ENCODE data around the gene ENTPD1. TPM values are rescaled to one million over a fixed set of nuclear protein-coding genes. Genes with fewer than 3 reads are reported as not detected.

The ENTPD1 gene
- total RNA-seq, 1 experiment from 2014 or later = 0.37 TPM

DNA sequence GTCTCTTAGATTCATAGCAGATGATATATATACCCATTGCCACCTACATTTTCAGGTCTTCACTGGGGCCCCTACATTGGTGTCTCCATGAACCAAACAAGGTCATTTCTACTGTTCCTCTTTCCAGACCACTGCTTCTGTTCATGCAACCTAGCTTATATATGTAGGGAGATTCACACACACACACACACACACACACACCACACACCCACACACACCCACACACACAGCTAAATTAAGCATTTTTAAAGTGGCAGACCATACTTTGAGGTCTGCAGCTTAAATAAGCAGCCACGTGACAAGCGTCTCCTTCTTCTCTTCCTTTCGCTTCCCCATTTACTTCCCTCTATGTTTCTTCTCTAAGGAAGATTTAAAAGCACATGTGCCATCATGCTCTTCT lies 81.8 kb downstream of the ENTPD1 start:
- Histone ChIP-seq H3K27me3 (ENCODE audit: insufficient read depth, low read length) (no peaks in the 10 kb centered on the region), H3K27ac (ENCODE audit: low read depth, low read length) (no peak overlapping the region), H3K4me1 (ENCODE audit: control insufficient read depth in 1 of 2, insufficient read depth in 2 of 2, low read length in 2 of 2) (no peaks in the 10 kb centered on the region), H4K20me1 (ENCODE audit: insufficient read depth) (no peaks in the 10 kb centered on the region), H2AFZ (ENCODE audit: low read depth, low read length, poor library complexity, severe bottlenecking) (no peak overlapping the region), H3K9me3 (ENCODE audit: control insufficient read depth in 1 of 2, insufficient read depth in 1 of 2, low read depth in 1 of 2, low read length in 2 of 2) (no peaks in the 10 kb centered on the region), H3K9ac (ENCODE audit: low read length) (no peak overlapping the region), H3K79me2 (ENCODE audit: insufficient read depth, low read length) (no peaks in the 10 kb centered on the region), H3K4me3 (replicated peaks in 1 of 2; ENCODE audit: low read depth in 1 of 2, low read length in 2 of 2) (no peak overlapping the region), H3K9me2 (ENCODE audit: insufficient read depth) (no peaks in the 10 kb centered on the region), H3K4me2 (ENCODE audit: low read length) (no peak overlapping the region), H3K36me3 (ENCODE audit: control insufficient read depth in 1 of 2, insufficient read depth in 2 of 2, low read length in 2 of 2) (no peaks in the 10 kb centered on the region)
- ATAC-seq (no peak), DNase-seq (ENCODE audit: low read depth, low spot score) (no peak)
- ChIA-PET POLR2A (no interaction called here), RAD21 (ENCODE audit: low non-redundant PET in 1 of 2, low total read pairs in 2 of 2, uncharacterized antibody in 2 of 2, unreplicated experiment in 2 of 2) (no interaction called here), CTCF (interaction anchor here (2.0 kb wide), 1 partner anchor 144 kb away, joined by 10 read pairs; the partner anchor contains the start of gene TCTN3)
- BruUV-seq (replicated peaks) = no TSS peak
- intact Hi-C loops (cut with micrococcal nuclease) = no loop called here
- TF ChIP-seq ZFX (IDR thresholded peaks at IDR 0.05) (no peak), FOSL1 (IDR thresholded peaks at IDR 0.05; ENCODE audit: low read depth) (no peak), SP1 (IDR thresholded peaks at IDR 0.05; ENCODE audit: low read depth) (no peak), ELF1 (IDR thresholded peaks at IDR 0.05; ENCODE audit: borderline replicate concordance, low read depth) (no peak)

DNA sequence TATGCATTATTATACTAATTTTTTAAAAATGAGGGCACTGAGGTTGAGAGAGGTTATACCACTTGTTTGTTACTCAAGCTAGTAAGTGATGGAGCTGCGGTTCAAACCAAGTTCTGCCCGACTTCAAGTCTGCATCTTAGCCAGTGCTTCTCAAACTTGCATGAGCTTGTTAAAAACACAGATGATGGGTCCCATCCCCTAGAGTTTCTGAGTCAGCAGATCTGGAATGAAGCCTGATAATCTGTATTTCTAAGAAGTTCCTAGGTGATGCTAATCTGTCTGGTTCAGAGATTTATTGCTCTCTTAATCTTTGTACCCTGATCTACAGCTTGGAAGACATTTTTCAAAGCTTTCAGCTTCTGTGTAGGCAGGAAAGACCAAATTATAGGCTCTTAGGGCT lies 84.2 kb downstream of the ENTPD1 start:
- H3K4me1 ChIP-seq (ENCODE audit: control insufficient read depth in 1 of 2, insufficient read depth in 2 of 2, low read length in 2 of 2) = no peaks in the 10 kb centered on the region
- H3K27ac ChIP-seq (ENCODE audit: low read depth, low read length) = no peak overlapping the region
- no peak for DNase-seq (ENCODE audit: low read depth, low spot score)
- no peaks in the 10 kb centered on the region for H4K20me1 ChIP-seq (ENCODE audit: insufficient read depth)
- ChIA-PET POLR2A (no interaction called here), CTCF (interaction anchor here (7.3 kb wide), 1 partner anchor 146 kb away, joined by 105 read pairs; the partner anchor contains the start of gene TCTN3), RAD21 (ENCODE audit: low non-redundant PET in 1 of 2, low total read pairs in 2 of 2, uncharacterized antibody in 2 of 2, unreplicated experiment in 2 of 2) (no interaction called here)
- 0 out of 2 replicates have a peak, but pooled peaks cover 4% of the 10 kb centered on the region for H3K27me3 ChIP-seq (ENCODE audit: insufficient read depth, low read length)
- intact Hi-C loops (cut with micrococcal nuclease) = loop anchor here (10.0 kb wide), 2 partner anchors 215 to 405 kb away; no protein-coding TSS in a partner anchor
- no peak overlapping the region for H3K4me2 ChIP-seq (ENCODE audit: low read length)
- no peaks in the 10 kb centered on the region for H3K79me2 ChIP-seq (ENCODE audit: insufficient read depth, low read length)
- H3K4me3 ChIP-seq (replicated peaks in 1 of 2; ENCODE audit: low read depth in 1 of 2, low read length in 2 of 2) = no peak overlapping the region
- no peaks in the 10 kb centered on the region for H3K9me3 ChIP-seq (ENCODE audit: control insufficient read depth in 1 of 2, insufficient read depth in 1 of 2, low read depth in 1 of 2, low read length in 2 of 2)
- BruUV-seq (replicated peaks) = no TSS peak
- no peak overlapping the region for H3K9ac ChIP-seq (ENCODE audit: low read length)
- no peak overlapping the region for H2AFZ ChIP-seq (ENCODE audit: low read depth, low read length, poor library complexity, severe bottlenecking)
- TF ChIP-seq POLR2A (IDR thresholded peaks at IDR 0.05; ENCODE audit: borderline replicate concordance, extremely low read depth, insufficient read depth, insufficient read length) = no peak
- no peak for TF ChIP-seq POLR2AphosphoS5 (IDR thresholded peaks at IDR 0.05; ENCODE audit: low read depth, low read length)
- no peak for TF ChIP-seq JUND (IDR thresholded peaks at IDR 0.05)
- no peak for TF ChIP-seq EGR1 (IDR thresholded peaks at IDR 0.05; ENCODE audit: low read depth)
- no peak for TF ChIP-seq ZNF274 (IDR thresholded peaks at IDR 0.05; ENCODE audit: low read depth, low read length)
- no peak for TF ChIP-seq RAD21 (IDR thresholded peaks at IDR 0.05; ENCODE audit: low read depth)
- TF ChIP-seq SRF (IDR thresholded peaks at IDR 0.05; ENCODE audit: low read depth) = no peak
- no peak for TF ChIP-seq EZH2phosphoT487 (IDR thresholded peaks at IDR 0.05; ENCODE audit: borderline replicate concordance)
- no peaks in the 10 kb centered on the region for H3K9me2 ChIP-seq (ENCODE audit: insufficient read depth)
- ATAC-seq = no peak
- H3K36me3 ChIP-seq (ENCODE audit: control insufficient read depth in 1 of 2, insufficient read depth in 2 of 2, low read length in 2 of 2) = no peaks in the 10 kb centered on the region
